ENCODE measurements around the gene C1orf159.

GRCh38 chr1:1043411-1043810, 72.5 kb downstream of the C1orf159 start:
- TF ChIP-seq CTCF (tag by site-specific recombination; IDR thresholded peaks at IDR 0.05) (no peak), ZNF10 (tag by site-specific recombination; IDR thresholded peaks at IDR 0.05) (no peak), SP2 (tag by site-specific recombination; IDR thresholded peaks at IDR 0.05) (no peak), YY1 (tag by site-specific recombination; IDR thresholded peaks at IDR 0.05) (no peak), ATF2 (tag by site-specific recombination; IDR thresholded peaks at IDR 0.05; ENCODE audit: low read depth) (no peak), ZNF157 (tag by site-specific recombination; IDR thresholded peaks at IDR 0.05) (no peak), OVOL3 (tag by site-specific recombination; IDR thresholded peaks at IDR 0.05) (no peak), ZNF133 (tag by site-specific recombination; IDR thresholded peaks at IDR 0.05) (no peak), ZBTB11 (tag by site-specific recombination; conservative IDR thresholded peaks at IDR 0.05; ENCODE audit: low read depth) (no peak), HOXD13 (CRISPR knock-in tag; IDR thresholded peaks at IDR 0.05; ENCODE audit: borderline replicate concordance) (no peak), ZNF140 (tag by site-specific recombination; IDR thresholded peaks at IDR 0.05) (no peak), ZBTB49 (tag by site-specific recombination; IDR thresholded peaks at IDR 0.05; ENCODE audit: low read depth) (no peak), ZNF239 (tag by site-specific recombination; IDR thresholded peaks at IDR 0.05) (no peak)
